Stimulated activated CD8-positive, alpha-beta memory T cell treated with anti-CD3 and anti-CD28 coated beads, Interleukin-12 subunit alpha, Interleukin-12 subunit beta, amount 100 ng/mL, for 4 hours (primary cell): ENCODE measurements around the gene ZBTB17.

Experiments used
- DNase-seq: peaks from one replicate; pipeline ENCODE4 v3.0.0-alpha.2; 2020; ENCODE audit warnings: low read depth

The ZBTB17 gene

DNA sequence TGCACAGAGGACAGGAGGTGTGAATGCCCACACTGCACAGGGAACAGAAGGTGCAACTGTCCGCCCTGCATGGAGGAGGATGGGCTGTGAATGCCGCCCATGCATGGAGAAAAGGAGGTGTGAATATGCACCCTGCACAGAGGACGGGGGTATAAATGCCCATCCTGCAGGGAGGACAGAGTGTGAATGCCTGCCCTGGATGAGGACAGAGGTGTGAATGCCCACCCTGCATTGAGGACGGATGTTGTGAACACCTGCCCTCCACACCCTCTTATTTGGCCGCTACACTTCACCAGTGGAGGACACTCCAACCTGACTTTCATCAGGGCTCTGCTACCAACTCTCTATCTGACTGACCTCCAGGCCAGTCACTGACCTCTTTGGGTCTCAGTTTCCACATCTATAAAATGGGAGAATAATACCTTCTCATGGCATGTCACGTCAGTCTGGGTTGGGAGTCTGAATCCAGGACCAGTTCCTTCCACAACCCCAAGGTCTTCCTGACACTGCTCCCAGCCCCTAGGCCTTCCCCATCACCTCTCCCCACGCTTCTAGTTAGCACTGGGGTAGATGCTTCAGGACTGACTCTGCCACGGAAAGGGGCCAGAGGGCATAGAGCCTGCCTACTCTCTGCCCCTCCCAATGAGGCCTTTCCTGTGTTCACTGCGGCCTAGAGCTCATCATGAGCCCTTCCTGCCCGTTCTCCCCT, 28.4 kb downstream of the ZBTB17 start:
- DNase-seq, result no peak

GRCh38 chr1:15946571-15947381, 29.1 kb downstream of the ZBTB17 start:
- DNase-seq, result no peak

DNA sequence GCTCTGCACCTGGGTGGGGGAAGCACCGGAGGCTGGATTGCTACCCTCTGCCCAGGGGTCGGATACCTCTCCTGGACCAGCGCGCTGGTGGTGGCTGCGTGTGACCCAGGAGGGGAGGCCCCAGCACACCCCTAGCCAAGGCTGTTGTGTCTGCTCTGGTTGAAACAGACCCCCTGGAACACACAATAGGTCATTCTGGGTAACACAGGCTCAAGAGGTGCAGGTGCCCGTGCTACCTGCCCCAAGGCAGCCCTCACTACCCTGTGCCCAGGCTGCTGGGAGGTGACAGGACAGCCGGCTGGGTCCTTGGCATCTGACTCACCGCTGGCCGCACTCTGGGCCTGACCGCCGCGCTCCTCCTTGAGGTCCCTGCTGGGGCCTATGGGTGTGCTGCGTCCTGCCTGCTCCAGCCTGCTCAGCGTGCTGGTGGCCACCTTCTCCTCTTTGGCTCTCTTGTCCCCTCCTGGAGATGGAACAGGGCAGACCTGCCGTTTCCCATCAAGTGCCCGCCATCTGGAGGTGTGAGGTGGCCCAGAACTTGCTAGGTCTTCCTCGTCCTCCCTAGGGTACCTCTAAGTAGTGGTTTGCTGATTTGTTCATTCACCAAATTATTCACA, 30.0 kb downstream of the ZBTB17 start:
- no peak for DNase-seq

DNA sequence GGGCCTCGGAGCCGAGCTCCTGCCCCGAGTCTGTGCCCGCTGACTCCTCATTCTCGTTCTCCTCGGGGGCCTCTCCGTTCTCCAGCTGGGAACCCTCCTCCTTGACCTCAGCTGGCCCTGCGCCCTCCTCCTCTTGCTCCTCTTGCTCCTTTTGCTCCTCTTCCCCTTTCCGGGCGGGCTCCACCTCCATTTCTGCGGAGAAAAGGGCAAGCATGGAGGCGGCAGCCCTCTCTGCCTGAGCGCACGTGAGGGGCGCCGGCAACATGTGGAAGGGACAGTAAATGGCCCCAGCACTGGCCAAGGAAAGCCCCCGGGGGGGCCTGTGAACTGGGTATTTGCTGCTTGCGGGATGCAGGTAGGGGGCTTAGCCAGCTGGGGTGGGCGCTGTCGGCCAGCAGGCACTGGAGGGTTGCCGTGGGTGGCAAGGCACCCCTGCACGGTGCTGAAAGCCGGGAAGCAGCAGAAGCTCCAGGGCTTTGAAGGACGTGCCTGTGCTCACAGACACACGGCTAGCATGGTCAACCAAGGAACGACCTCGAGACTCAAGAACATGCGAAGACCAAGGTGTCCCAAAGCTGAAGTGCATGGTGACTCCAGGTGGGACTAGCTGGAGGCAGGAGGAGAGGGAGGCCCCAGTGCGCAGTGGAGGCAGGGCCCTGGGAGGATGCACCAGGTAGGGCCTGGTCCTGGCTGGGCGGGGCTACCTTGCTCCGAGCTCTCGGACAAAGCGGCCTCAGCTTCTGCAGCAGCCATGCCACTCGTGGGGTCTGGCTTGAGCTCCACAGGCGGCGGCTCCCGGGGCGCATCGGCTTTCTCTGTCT, 30.7 kb downstream of the ZBTB17 start:
- DNase-seq, result no peak

DNA sequence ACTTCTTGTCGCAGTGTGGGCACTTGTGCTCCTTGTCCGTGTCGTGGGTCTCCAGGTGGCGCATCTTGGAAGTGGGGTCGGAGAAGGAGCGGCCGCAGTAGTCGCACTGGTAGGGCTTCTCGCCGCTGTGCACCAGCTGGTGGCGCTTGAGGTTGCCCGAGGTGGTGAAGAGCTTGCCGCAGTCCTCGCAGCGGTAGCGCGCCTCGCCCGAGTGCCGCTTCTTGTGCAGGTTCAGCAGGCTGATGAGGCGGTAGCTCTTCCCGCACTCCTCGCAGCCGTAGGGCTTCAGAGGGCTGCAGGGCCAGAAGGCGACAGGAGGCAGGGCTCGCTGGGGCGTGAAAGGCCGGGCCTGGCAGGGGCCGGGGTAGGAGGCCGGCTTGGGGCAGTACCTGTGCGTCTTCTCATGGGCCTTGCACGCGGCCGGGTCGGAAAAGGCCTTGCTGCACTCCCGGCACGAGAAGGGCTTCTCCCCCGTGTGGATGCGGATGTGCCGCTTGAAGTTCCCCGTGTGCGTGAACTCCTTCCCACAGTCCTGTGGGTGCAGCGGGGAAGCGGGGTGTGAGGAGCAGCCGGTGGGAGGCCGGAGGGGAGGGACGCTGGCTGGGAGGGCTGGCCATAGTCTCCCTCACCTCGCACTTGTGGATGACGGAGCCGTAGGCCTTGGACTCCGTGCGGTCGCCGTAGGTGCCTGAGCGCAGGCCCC, 31.4 kb downstream of the ZBTB17 start:
- no peak for DNase-seq

- DNase-seq, result no peak
These were observed 32.0 kb downstream of the ZBTB17 start for GRCh38 chr1:15943992-15944307.

DNA sequence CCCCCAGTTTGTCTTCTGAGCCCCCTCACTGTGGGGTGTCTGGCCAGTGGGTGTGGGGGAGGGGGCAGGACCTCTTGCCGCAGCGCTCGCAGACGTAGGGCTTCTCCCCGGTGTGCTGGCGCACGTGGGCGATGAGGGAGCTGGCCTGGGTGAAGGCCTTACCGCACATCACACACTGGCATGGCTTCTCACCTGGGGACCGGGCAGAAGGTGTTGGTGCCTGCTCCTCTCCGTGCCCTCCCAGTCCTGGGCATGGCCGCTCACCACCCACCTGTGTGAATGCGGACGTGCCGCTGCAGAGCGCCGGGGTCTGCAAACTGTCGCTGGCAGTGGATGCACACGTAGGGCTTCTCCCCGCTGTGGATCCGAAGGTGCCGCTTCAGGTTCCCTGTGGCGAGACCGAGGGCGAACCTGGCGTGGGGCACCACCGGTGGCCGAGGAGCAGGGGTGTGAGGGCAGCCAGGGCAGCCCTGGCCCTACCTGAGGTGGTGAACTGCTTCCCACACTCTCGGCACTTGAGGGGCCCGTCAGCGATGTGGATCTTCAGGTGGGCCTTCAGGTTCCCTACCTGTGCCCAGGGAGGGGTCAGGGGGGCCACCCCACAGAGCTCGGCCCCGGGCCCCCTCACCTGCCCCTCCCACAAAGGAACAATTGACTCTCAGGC, 32.4 kb downstream of the ZBTB17 start:
- no peak for DNase-seq

GRCh38 chr1:15942661-15943327, 33.1 kb downstream of the ZBTB17 start:
- no peak for DNase-seq

DNA sequence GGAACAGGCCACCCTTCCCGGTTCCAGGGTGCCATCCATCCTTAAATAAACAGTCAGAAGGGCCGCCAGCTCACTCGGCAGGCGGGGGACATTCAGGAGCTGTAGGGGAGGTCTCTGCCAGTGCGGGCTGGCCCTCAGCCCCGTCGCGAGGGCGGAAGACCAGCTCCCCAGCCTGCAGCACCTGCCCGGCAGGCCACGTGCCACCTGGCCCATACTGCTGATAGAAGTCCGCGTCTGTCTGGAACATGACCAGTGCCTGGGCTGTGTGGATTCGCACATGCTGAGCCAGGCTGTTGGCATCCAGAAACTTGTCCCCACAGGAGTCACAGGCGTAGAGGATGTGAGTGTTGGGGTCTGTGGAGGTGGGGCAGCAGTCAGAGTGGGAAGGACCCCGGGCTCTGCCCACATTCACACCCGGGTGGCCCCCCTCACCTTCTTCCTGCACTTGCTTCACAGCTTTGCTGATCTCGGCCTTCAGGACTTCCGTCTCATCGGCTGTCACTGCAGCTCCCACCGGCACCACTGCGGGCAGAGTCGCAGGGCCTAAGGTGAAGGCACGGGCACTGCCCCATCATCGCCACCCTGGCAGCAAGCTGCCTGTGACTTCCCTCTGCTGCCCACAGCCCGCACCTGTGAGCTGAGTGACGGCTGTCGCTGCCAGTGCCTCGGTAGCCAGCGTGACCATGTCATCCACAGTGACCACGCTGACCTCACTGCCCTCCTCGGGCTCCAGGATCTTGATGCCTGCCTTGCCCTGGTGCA, 33.8 kb downstream of the ZBTB17 start:
- no peak for DNase-seq

- no peak for DNase-seq
These were observed 34.7 kb downstream of the ZBTB17 start for GRCh38 chr1:15941044-15941840.

DNA sequence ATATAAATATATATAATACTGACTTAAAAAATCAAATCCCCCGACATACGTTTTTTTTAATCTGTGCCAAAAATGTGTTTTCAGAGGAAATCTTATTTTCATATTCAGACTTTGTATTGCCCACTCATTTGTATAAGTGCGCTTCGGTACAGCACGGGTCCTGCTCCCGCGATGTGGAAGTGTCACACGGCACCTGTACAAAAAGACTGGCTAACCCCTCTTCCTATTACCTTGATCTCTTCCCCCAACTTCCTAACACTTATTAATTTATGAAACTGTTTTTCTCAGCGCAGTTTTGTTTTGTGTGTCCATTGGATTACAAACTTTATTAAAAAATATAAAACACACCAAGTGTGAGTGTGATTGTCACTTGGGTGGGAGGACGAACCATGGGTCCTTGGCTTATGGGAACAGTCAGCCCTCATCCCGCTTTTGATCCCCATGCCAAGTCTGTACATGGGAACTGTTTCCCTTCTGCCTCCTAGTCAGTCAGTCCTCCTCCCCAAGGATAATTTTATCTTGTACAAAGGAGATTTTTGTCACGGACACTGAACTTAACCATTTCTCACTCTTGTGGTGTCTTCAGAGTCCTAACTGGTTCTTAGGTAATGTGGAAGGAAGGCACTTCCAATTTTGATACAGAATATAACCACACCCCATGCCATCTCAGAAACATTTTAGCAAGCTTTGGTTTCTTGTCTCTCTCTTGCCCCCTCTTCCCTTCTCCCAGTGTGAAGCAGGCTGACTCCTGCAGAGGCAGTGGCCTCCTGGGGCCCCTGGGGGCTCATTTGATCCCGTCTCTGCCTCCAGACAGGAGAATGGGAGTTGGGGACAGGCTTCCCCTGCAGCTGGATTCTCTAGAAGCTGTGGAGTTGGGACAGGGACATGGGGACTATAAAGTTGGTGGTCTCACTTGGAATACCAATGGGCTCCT, 35.5 kb downstream of the ZBTB17 start:
- no peak for DNase-seq

DNA sequence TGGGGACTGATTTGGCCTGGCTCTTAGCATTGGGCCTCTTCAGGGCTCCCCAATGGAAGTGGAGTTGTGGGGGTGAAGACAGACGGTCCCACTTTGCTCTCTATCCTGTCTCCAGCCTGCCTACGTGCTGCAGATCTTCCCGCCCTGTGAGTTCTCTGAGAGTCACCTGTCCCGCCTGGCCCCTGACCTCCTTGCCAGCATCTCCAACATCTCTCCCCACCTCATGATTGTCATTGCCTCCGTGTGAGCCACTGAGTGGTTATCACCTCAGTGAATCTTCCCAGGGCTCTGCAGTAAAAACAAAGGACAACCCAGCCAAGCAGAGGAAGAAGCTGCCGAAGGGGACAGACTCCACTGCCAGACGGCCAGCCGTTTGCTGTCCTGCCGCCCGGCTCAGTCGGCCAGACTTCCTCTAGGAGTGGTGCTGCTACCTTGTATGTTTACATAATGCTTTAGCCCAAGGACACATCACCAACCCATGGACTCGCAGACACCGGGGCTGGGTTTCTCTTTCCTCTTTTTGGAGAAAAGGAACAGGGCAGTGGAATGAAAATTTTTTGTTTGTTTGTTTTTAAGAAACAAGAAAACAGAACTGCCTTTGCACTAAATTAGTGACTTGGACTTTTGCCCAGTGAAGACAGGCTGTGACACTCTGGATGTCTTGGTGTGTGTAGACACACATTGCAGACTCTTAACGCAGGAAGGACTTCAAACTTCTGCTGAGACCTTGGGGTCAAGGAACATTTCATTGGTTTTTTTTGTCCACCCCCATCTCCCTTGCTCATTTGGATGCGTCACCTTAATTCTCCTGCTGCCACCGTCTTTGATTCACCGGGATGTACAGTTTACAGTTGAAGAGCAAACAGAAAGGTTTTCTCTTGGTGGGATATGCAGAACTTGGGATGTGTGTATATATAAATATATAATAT, 36.5 kb downstream of the ZBTB17 start:
- DNase-seq, result no peak

DNA sequence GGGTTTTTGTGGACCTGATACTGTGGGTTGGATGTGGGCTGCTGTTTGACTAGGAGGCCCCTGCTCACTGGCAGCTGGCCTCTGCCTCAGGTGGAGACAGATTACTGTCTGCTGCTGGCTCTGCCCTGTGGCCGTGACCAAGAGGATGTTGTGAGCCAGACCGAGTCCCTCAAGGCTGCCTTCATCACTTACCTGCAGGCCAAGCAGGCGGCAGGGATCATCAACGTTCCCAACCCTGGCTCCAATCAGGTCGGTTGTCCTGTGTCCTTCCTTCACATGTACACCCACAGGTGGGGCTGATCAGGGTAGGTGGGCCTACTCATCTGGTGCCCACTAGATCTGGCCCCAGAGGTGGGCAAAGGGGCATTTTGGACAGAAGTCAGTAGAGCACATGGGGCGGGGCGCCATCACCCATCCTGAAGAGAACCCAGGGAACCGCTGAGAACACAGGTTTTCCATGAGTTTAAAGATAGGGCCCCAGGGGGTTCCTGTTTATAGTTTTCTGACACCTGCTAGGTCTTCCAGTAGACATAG, 37.2 kb downstream of the ZBTB17 start:
- DNase-seq, result no peak

- DNase-seq, result no peak
These were observed 38.2 kb downstream of the ZBTB17 start for GRCh38 chr1:15937706-15938168.

DNA sequence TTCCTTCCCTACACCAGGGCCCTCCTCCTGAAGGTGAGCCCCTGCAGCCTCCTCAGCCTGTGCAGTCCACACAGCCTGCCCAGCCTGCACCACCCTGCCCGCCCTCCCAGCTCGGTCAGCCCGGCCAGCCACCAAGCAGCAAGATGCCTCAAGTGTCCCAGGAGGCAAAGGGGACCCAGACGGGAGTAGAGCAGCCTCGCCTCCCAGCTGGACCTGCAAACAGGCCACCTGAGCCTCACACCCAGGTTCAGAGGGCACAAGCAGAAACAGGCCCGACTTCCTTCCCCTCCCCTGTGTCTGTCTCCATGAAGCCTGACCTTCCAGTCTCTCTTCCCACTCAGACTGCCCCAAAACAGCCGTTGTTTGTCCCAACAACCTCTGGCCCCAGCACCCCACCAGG, 38.8 kb downstream of the ZBTB17 start:
- DNase-seq, result no peak

- no peak for DNase-seq
These were observed 39.9 kb downstream of the ZBTB17 start for GRCh38 chr1:15936025-15936424.
